ENCODE results near the gene LGALS3BP. TPM values are rescaled to one million over a fixed set of nuclear protein-coding genes. Genes with fewer than 3 reads are reported as not detected.

The LGALS3BP gene
- total RNA-seq, 1 donor from 2014 or later, result 365 TPM

GRCh38 chr17:78962345-78962983 is 17.3 kb downstream of the LGALS3BP start:
- Histone ChIP-seq H3K36me3 (no peaks in the 10 kb centered on the region), H3K27ac (no peak overlapping the region), H3K4me1 (no peaks in the 10 kb centered on the region), H3K9me3 (no peaks in the 10 kb centered on the region), H3K27me3 (no peaks in the 10 kb centered on the region), H3K4me3 (no peak overlapping the region)
- TF ChIP-seq, protein P1, sequence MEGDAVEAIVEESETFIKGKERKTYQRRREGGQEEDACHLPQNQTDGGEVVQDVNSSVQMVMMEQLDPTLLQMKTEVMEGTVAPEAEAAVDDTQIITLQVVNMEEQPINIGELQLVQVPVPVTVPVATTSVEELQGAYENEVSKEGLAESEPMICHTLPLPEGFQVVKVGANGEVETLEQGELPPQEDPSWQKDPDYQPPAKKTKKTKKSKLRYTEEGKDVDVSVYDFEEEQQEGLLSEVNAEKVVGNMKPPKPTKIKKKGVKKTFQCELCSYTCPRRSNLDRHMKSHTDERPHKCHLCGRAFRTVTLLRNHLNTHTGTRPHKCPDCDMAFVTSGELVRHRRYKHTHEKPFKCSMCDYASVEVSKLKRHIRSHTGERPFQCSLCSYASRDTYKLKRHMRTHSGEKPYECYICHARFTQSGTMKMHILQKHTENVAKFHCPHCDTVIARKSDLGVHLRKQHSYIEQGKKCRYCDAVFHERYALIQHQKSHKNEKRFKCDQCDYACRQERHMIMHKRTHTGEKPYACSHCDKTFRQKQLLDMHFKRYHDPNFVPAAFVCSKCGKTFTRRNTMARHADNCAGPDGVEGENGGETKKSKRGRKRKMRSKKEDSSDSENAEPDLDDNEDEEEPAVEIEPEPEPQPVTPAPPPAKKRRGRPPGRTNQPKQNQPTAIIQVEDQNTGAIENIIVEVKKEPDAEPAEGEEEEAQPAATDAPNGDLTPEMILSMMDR (IDR thresholded peaks at IDR 0.05), result no peak
- intact Hi-C loops (cut with DNase I), result no loop called here
- no peak for DNase-seq (ENCODE audit: low spot score in 2 of 2)

- no peak for DNase-seq (ENCODE audit: low spot score in 2 of 2)
- Histone ChIP-seq H3K36me3 (no peaks in the 10 kb centered on the region), H3K9me3 (no peaks in the 10 kb centered on the region), H3K27ac (no peak overlapping the region), H3K27me3 (no peaks in the 10 kb centered on the region), H3K4me3 (no peak overlapping the region), H3K4me1 (no peaks in the 10 kb centered on the region)
- intact Hi-C loops (cut with DNase I), result no loop called here
- TF ChIP-seq, protein P1 (IDR thresholded peaks at IDR 0.05), result no peak
Measured at GRCh38 chr17:78961571-78961970, 18.2 kb downstream of the LGALS3BP start.

GRCh38 chr17:78960928-78961327 is 18.8 kb downstream of the LGALS3BP start:
- no peak overlapping the region for H3K27ac ChIP-seq
- no peaks in the 10 kb centered on the region for H3K4me1 ChIP-seq
- intact Hi-C loops (cut with DNase I), result no loop called here

GRCh38 chr17:78959803-78960202 is 19.9 kb downstream of the LGALS3BP start:
- intact Hi-C loops (cut with DNase I), result no loop called here
- TF ChIP-seq, protein P1 (IDR thresholded peaks at IDR 0.05), result no peak
- DNase-seq (ENCODE audit: low spot score in 2 of 2), result no peak

More at GRCh38 chr17:78960928-78961327, 18.8 kb downstream of the LGALS3BP start:
- Histone ChIP-seq H3K36me3 (no peaks in the 10 kb centered on the region), H3K27me3 (no peaks in the 10 kb centered on the region), H3K4me3 (no peak overlapping the region), H3K9me3 (no peaks in the 10 kb centered on the region)
- no peak for DNase-seq (ENCODE audit: low spot score in 2 of 2)
- TF ChIP-seq, protein P1 (IDR thresholded peaks at IDR 0.05), result no peak

GRCh38 chr17:78958641-78959127 is 21.0 kb downstream of the LGALS3BP start:
- Histone ChIP-seq H3K36me3 (no peaks in the 10 kb centered on the region), H3K4me3 (no peak overlapping the region), H3K27ac (no peak overlapping the region), H3K9me3 (no peaks in the 10 kb centered on the region), H3K4me1 (no peaks in the 10 kb centered on the region), H3K27me3 (no peaks in the 10 kb centered on the region)
- TF ChIP-seq, protein P1 (IDR thresholded peaks at IDR 0.05), result no peak
- intact Hi-C loops (cut with DNase I), result no loop called here
- no peak for DNase-seq (ENCODE audit: low spot score in 2 of 2)

More at GRCh38 chr17:78959803-78960202, 19.9 kb downstream of the LGALS3BP start:
- Histone ChIP-seq H3K9me3 (no peaks in the 10 kb centered on the region), H3K4me3 (no peak overlapping the region), H3K27me3 (no peaks in the 10 kb centered on the region), H3K4me1 (no peaks in the 10 kb centered on the region), H3K36me3 (no peaks in the 10 kb centered on the region), H3K27ac (no peak overlapping the region)

All from ascending aorta (tissue), 2 donors.